HG02571 (cell line): ENCODE results near the gene PTPRF.

Experiments
- ATAC-seq: cut with Tn5 transposase; IDR thresholded peaks from one replicate; pipeline ENCODE4 v1.9.1; 2021; ENCODE audit warnings: mild to moderate bottlenecking, moderate library complexity; ENCODE audit not compliant: unreplicated experiment

Gene PTPRF

DNA sequence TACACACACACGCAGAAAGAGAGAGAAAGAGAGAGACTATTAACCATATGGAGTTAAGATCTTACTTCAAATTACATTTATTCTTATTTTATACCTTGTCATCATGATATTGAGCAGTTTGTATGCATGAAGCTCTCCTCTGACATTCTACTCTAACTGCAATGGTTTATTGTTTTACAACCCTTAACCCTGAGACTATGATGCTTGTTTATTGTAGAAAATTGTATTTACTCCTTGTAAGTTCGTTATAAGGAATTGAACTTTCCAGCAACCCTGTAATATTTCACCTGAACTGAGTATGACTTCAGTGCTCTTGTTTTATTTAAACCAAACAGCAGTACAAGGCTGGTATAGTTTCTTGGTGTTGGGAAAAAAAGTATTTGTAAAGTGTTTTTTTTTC lies 18.6 kb upstream of the PTPRF start:
- no peak for ATAC-seq

DNA sequence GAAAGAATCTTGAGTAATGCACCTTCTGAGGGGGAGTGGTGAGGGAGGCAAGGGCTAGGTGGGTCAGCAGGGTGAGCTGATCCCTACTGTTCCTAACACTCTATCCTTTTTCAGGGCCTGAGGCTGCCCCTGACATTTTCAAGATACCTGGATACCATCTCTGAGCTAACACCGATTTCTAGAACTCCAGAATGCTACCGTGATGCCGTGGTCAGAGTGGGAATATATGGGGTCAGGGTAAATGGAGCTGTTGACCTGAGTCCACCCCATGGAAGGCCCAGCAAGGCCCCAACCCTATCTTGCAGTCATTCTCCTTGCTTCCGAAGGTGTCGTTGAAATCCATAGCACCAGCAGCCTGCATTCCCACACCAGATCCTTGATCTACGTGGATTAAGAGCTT lies 18.0 kb upstream of the PTPRF start:
- no peak for ATAC-seq

DNA sequence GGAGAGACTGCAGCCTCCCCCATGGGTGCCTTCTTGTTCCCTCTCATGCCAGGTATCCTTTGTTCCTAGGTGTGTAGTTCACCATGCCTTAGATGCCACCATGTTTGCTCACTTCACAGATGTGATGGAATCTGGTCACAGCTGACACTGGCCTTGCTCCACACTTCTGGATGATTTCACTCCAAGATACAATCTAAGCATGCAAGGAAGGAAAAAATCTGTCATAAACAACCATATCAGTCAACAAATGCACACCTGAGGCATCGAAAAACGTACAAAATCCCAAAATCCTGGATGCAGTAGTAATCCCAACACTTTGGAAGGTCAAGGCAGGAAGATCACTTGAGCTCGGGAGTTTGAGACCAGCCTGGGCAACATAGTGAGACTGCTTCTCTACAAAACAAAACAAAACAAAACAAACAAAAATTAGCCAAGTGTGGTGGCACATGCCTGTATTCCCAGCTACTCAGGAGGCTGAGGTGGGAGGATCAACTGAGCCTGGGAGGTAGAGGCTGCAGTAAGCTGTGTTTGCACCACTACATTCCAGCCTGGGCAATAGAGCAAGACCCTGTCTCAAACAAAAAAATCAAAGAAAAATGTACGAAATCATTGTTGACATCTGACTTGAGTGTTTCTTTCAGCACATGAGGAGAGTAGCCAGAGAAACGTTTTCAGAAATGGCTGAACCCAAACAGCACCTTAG lies 17.1 kb upstream of the PTPRF start:
- no peak for ATAC-seq

DNA sequence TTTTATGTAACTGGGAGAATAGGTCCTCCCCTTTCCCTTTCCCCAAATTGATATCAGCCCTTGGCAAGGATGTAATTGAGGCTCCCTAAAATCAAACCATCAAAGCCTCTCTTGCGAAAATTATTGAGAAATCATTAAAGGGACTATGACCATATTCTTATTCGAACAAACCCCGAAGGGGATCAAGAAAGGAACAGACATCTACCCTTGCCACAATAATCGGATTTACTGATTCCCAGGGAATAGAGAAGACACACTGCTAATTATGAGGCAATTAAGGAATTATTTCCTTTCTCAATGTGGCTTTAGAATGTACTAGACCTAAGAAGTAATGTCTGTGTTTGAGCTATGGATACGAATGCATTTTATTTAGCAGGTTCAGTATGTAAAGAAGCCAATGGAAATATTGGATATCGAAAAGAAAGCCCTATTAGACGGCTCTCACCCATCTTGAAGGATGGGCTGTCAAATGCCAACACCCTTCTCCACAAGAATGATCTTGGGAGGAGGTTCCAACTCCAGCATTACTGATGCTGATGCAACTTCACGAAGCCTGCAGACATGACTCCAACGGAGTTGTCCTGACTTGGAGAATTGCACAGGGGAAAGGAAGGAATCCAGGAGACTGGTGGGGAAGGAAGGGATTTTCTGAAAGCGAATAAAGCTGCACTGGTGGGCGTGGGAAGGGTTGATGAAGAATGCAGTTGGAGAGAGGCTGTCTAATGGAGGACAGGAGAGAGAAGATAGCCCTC lies 11.6 kb upstream of the PTPRF start:
- no peak for ATAC-seq

DNA sequence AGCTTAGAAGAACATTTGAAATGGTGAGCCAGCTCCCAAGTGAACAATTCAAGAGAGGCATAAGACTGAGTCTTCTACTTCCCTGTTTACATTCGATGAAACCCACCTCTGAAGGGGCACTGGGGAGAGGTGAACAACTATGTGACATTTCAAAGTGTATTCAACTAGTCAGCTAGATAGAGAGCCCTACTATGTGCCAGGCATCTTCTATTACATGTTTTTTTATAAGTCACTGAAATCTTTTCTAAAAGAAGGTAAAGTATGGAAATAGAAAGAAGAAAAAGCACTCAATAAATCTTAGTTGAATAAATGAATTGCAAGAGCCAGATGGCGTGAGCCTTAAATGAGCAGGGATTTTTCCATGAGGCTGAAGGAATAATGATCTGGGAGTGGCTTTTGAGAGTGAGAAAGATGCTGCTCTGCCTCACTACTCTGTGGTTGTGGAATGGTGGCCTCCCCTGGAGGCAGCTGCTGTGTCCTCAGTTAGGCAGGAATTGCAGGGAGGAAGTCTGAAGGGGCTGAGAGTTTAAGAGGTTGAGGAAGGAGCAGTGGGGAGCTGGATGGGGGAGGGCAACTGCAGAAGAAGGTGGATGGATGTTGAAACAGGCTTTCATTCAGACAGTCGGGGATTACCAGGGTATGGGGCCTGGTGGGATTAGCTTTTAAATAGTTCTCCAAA lies 10.4 kb upstream of the PTPRF start:
- no peak for ATAC-seq

DNA sequence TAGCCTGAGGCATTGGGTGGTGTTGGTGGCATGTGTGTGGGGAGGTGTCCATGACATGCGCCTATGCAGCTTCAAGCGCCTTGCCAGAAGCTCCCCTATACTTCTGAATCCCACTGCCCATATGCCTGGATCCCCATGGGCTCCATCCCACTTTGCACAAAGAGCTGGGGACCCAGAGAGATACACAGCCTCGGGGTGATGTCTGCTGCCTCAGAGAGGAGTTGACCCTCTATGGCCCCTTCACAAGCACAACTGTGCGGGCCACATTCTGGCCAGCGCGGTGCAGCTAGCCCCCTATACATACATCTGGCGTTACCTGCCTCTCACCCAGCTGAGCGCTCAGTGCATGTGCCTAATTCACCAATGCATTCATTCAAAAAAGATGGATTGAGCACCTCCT lies 9.6 kb upstream of the PTPRF start:
- no peak for ATAC-seq

DNA sequence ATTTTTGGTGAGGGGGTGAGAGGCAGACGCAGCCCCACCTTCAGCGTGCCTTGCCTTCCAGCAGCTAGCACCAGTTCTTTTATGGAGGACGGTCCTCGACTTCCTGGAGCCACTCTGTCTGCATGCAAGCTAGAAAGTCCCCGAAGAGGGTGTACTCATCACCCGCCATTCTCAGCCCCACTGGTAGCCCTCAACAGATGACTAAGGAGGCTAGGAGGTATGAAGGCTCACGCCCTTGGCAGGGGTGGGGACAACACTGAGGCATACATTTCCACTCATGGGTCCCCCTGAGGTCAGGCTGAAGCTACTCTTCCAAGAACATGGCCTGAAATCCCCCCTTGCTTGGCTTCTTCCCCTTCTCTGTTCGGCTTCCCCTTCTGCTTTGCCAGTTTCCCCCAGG lies 8.9 kb upstream of the PTPRF start:
- no peak for ATAC-seq

DNA sequence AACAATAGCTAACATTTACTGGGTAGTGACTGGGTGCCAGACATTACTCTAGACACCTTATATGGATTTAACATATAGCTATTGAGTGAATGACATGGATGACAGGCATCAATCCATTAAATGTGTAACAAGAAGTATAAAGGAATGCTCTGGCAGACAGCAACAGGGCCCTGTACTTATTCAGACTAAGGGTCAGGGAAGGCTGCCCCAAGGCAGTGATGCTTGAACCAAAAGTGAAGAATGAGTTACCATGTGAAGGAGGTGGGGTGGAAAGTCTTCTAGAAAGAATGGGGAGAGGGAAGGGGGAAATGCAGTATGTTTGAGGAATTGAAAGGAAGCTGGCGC lies 8.3 kb upstream of the PTPRF start:
- no peak for ATAC-seq

DNA sequence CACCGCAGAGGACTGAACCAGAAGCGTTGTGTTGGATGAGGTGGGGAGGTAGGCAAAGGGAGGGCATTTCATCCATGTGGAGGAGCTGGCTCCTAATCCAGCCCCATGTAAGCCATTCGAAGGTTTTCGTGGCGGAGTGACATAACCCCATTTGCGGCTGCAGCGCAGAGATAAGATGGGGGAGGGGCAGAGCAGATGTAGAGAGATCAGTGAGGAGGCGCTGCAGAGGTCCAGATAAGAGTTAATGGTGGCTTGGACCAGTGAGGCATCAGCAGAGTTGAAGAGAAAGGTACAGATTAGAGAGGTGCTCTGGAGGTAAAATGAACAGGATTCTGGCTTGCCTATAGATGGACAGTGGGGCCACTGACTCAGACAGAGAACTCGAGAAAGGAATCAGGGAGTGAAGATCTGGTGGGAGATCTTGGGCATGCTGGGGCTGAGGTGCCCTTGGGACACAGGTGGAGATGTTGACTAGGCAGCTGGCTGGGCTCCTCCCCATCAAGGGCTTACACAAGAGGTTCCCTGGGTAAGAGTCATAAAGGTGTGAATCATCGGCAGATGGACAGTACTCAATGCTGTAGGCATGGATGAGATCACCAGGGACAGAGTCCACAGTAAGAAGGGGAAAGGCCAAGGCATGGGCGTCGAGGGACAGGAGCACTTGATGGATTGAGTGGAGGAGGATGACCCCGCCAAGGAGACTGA lies 7.8 kb upstream of the PTPRF start:
- ATAC-seq = no peak

DNA sequence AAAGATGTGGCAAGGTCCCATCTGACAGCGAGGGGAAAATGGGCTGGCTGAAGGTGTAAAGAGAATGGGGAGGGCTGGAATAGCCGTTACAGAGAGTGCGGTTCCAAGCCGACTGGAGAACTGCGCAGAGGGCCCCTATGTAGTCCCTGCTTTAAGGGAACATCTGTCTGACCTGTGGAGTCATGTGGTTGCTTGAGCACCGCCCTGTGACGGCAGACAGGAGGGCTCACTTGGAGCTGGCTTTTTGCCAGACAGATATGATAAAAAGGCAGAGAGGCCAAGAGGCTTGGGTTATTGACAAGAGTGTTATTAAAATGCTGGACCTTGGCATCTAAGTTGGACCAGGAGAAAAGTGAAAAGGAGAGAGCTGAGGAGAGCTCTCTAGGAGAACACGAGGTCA lies 5.9 kb upstream of the PTPRF start:
- ATAC-seq = no peak

DNA sequence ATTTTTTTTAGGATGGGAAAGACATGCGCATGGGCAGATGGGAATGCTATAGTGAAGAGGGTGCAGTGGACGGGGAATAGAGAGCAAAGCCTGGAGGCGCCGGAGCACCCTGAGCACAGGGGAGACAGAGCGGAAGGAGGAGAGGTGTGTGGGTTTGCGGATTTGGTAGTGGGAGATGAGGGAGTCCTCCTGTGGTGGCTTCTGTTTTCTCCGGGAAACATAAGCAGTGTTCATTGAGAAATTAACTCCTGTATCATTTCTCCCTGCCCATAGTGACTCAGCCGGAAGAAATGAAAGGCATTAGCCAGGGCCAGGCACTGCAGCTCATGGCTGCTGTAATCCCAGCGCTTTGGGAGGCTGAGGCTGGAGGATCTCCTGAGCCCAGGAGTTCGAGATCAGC lies 4.7 kb upstream of the PTPRF start:
- ATAC-seq = no peak

DNA sequence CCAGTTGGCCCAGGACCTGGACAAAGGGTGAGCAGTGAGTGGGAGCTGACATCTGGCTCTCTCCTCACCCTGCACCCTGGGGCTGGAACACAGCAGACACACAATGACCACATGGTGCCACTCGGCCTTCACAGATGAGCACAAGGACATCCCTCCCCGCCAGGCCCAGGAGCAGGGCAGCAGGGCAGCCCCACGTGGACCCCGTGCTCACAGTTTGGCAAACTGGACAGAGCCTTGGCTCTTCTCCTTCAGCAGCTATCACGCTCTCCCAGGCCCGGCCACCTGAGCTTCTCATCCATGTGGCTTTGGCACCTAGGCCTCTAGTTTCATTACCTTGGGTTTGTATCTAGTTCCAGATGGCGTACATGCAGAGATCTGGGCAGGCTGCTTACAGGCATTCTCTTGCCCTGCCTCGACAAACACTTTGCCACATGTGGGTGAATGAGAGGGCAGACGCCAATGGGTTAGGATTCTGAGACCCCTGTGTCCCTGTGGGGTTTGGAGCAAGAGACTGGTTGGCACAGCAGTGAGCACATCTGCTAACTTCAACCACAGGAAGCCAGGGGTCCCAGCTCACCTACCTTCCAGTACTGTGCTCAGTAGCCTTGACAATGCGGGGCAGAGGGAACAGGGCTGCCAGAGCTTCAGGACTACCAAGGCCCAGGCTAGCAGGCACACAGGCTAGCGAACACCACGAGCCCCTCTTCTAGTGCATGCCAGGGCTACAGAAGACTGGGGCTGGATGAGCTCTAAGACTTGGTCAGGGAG lies 3.4 kb upstream of the PTPRF start:
- ATAC-seq = no peak

DNA sequence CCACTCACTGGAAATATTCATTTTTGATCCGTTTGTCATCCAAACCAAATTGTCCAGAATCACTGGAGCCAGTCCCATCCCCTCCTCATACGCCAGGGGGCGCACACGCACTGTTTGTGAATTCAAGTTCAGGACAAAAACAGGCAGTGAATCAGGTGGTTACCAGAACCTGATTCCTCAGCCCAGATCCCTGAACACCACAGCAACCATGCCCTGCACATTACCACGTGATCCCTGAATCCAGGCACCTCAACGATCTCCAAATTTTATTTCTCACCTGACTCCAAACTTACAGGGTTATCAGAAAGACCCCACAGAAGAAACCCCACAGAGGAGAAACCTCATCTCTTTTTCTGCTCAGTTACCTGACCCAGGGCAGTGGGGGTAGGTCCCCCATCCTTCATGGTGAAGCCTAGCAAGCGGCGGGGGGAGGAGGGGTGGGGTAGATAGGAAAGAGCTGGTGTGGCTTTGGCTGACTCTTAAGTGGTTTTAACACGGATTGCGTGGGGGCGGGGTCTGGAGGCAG lies 1.4 kb upstream of the PTPRF start:
- ATAC-seq = no peak

DNA sequence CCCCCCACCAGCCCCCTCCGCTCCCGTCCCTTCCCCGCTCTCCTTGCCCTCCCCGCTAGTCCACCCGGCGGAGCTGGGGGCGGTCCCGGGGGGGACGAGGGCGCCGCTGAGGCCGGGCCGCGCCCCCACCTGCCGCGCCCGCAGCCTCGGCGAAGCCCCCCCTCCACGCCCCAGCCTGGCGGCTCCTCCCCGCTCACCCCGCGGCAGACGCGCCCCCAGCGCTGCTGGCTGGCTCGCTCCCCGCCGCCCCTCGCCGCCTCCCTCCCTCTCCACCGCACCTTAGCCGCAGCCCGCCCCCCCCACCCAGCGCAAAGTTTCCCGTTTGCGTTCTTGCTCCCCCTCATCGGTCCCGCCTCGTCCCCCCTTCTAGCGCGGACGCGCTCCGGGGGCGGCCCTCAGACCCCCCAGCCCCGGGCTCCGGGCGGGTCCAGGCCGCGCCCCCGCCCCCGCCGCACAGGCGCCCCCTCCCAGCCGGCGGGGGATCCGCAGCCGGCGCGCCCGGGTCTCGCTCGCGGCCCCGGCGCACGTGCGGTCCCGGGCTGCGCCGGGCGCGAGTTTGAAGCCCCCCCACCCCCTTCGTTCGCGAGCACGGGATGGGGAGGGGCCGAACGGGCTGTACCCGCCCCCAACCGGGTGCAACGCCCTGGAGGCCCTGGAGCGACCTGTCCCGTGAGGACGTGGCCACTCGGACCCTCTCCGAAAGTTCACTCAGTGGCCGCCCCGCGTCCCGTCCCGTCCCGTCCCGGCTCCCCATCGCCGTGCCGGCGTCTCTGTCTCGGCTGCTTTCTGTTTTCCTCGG lies 623 bp downstream of the PTPRF start:
- ATAC-seq = no peak

DNA sequence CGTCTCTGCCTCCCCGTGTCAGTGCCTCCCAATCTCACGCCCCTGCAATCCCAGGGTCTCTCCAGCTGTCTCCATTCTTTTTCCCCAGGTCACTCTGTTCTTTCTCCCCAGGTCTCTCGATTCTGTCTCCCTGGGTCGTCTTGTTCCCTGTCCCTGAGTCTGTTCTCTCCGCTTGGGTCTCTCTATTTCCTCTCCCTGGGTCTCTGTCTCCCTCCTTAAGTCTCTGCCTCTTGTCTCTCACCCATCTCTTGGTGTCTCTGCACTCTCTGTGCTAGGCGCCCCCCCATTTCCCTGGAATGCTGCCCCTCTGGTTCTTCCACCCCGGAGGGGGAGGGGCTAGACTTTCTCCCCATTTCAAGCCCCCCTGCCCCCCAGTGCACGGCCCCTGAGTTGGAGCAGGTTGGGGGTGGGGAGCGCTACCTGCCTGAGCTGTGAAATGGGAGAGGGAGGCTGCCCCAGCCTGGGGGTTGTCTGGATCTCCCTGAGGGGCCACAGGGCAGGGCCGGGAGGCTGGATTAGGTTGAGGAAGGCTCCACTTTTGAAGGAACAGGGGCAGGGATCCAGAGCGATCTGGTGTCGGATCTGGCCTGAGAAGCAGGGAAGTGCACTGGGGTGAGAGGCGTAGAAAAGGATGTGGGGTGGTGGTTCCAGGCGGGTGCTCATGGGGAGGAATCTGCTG lies 1.4 kb downstream of the PTPRF start:
- ATAC-seq = no peak

DNA sequence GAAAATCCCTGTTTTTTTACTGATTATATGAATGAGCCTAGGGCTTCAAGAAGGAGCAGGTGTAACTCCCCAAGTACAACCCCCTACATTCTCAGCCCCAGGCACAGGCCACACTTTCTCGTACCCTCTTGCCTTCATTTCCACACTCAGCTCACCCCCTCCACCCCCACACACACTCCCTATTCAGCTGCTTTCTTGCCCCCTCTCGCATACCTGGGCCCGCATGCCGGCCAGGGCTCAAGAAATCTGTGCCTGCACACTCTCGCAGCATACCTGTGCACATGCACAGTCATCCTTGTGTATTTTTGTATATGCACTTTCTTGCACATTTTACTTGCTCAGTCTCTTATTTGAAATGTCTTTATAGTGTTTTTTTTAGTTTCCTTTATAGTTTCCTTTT lies 2.0 kb downstream of the PTPRF start:
- no peak for ATAC-seq

DNA sequence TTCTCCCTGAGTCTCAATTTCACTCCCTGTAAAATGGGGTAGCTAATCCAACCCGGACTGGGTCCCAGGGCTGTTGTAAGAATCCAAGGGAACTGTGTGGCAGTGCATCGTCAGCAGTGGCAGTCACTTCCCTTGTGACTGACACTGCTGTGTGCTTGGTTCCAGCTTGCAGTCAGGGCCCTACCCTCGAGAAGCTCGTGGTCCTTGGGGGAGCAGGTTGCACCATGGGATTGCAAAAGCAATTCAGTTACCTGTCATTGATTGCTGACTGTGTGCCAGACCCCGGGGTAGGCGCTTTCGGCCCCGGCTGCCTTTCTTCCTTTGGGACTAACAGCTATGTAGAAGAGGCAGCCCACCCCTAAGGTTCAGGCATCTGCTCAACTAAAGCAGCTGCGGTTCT lies 2.9 kb downstream of the PTPRF start:
- ATAC-seq = no peak

DNA sequence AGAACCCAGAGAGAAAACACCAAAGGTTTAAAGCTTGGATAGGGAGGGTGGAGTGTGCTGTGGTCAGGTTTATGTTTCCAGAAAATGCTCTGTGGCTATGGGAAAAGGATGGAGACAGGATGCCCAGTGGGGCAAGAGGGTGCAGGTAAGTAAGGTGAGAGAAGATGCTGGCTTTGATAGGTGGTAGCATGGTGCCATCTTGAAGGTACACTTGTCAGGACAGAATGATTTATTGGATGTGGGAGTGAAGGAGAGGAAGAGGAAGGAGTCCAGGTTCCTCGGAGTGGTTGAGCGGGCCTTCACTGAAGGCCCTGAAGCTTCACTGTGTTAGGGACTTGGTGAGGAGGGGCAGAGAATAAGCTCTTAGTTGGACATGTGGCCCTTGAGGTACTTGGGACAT lies 3.6 kb downstream of the PTPRF start:
- ATAC-seq = no peak

DNA sequence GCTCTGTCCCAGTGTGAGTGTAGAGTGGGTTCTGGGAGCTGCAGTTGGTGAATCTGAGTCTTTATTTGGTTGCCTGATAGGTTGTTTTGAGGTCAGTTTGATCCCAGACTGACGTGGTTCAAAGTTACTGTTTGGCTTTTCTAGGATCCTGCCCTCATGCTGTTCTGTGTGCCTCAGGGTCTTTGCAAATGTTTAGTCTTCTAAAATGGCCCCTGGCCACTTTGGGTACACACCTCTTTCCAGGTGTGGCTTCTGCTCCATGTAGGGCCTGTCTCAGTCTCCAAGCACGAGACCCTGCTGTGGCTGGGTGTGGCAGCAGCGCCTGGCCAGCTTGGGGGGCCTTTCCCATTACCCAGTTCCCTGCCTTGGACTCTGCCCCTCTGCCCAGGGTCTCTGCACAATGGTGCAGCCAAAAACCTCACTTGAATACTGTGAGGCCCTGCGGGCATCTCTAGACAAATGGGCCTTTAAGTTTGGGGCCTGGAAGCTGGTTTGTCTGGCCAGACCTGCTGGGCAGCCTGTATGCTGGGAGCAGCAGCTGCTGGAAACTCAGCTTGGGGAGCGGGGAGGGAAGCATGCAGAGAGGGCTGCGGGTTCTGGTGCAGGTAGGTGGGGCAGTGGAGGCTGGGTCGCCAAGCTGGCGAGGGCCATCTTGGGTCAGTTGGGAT lies 5.6 kb downstream of the PTPRF start:
- no peak for ATAC-seq
